Measurements from ENCODE around the gene TSACC.

The TSACC gene

DNA sequence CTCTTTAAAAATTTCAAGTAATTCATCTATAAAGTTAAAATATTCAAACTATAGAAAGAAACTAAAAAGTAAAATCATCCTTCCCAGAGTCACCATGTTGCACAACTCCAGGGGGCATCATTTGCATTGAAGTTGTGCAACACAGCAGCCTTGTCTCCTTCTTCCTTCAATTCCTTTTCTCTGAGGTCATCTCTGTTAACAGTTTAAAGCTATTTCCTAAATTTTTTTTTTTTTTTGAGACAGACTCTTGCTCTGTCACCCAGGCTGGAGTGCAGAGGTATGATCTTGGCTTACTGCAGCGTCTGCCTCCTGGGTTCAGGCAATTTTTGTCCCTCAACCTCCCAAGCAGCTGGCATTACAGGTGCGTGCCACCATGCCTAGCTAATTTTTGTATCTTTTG lies 37.8 kb downstream of the TSACC start:
- H3K27ac ChIP-seq (ENCODE audit: low read depth, low read length) = no peak overlapping the region
- H2AFZ ChIP-seq (ENCODE audit: low read length, unreplicated experiment) = no peak overlapping the region
- peaks cover 14% of the 10 kb centered on the region for H3K4me1 ChIP-seq (ENCODE audit: control insufficient read depth, insufficient read depth, low read length, unreplicated experiment)
- H3K4me3 ChIP-seq (ENCODE audit: low read depth, low read length) = no peak overlapping the region
- H3K36me3 ChIP-seq (ENCODE audit: insufficient read depth, low read length) = no peaks in the 10 kb centered on the region
- H3K27me3 ChIP-seq (ENCODE audit: insufficient read depth, low read length) = no peaks in the 10 kb centered on the region
- no peaks in the 10 kb centered on the region for H3K79me2 ChIP-seq (ENCODE audit: control insufficient read depth, insufficient read depth, low read length, unreplicated experiment)

DNA sequence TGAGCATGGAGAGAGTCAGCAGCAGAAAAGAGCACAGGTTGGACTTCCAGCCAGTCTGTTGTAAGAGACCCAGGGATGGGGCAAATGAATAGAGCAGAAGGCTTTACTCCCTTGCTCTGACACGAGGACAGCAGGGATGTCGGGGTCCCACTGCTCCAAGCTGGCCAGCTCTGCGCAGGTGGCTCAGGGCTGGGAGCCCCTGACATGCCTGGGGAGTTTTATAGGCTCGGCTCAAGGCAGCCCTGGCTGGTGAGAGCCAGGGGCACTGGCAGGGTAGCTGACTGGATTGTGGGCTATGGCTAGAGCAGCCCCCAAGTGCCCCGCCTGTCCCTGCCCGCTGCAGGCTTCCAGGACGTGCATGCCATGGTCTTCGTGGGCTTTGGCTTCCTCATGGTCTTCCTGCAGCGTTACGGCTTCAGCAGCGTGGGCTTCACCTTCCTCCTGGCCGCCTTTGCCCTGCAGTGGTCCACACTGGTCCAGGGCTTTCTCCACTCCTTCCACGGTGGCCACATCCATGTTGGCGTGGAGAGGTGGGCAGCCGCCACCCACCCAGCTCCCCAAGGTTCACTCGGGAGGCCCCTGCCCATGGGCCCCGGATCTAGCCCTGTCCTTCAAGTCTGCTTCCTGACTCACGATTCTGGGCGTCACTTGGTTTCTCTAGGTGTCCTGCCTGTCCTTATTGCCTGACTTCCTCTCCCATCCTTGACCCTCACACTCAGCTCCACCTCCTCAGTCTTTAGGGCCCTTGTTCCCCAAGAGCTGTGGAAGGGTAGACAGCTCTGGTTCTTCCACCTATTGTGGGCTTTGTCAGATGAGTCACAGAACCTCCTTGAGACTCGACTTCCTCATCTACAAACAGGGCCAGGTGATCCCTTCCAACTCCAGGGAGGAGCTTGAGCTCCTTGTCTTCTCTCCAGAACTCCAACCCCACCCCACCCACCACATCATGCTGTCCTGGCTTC lies 38.9 kb downstream of the TSACC start:
- Histone ChIP-seq H3K27ac (ENCODE audit: low read depth, low read length) (no peak overlapping the region), H3K36me3 (ENCODE audit: insufficient read depth, low read length) (no peaks in the 10 kb centered on the region), H3K27me3 (ENCODE audit: insufficient read depth, low read length) (no peaks in the 10 kb centered on the region), H2AFZ (ENCODE audit: low read length, unreplicated experiment) (no peak overlapping the region), H3K79me2 (ENCODE audit: control insufficient read depth, insufficient read depth, low read length, unreplicated experiment) (no peaks in the 10 kb centered on the region), H3K4me1 (ENCODE audit: control insufficient read depth, insufficient read depth, low read length, unreplicated experiment) (peaks cover 4% of the 10 kb centered on the region), H3K4me3 (ENCODE audit: low read depth, low read length) (no peak overlapping the region)

DNA sequence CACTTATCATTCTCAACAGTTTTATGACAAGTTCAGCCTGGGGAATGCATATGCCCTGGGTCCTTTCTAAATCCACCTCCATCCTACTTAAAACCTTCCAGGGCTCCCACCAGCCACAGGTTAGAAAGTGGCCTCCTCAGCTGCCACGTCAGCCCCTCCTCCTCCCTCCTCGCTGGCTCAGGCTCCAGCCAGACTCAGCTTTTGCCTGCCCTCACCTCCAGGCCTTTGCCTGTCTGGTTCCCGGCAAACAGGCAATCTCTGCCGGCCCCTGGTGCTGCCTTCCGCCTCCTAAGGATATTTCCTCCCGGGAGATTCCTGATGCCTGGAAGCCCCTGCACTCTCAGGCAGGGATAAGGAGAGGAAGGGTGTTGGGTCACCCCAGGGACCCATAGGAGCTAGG lies 40.2 kb downstream of the TSACC start:
- H3K27me3 ChIP-seq (ENCODE audit: insufficient read depth, low read length) = no peaks in the 10 kb centered on the region
- no peak overlapping the region for H3K4me3 ChIP-seq (ENCODE audit: low read depth, low read length)
- H3K36me3 ChIP-seq (ENCODE audit: insufficient read depth, low read length) = no peaks in the 10 kb centered on the region
- no peak overlapping the region for H3K27ac ChIP-seq (ENCODE audit: low read depth, low read length)
- no peaks in the 10 kb centered on the region for H3K4me1 ChIP-seq (ENCODE audit: control insufficient read depth, insufficient read depth, low read length, unreplicated experiment)
- no peak overlapping the region for H2AFZ ChIP-seq (ENCODE audit: low read length, unreplicated experiment)
- no peaks in the 10 kb centered on the region for H3K79me2 ChIP-seq (ENCODE audit: control insufficient read depth, insufficient read depth, low read length, unreplicated experiment)

DNA sequence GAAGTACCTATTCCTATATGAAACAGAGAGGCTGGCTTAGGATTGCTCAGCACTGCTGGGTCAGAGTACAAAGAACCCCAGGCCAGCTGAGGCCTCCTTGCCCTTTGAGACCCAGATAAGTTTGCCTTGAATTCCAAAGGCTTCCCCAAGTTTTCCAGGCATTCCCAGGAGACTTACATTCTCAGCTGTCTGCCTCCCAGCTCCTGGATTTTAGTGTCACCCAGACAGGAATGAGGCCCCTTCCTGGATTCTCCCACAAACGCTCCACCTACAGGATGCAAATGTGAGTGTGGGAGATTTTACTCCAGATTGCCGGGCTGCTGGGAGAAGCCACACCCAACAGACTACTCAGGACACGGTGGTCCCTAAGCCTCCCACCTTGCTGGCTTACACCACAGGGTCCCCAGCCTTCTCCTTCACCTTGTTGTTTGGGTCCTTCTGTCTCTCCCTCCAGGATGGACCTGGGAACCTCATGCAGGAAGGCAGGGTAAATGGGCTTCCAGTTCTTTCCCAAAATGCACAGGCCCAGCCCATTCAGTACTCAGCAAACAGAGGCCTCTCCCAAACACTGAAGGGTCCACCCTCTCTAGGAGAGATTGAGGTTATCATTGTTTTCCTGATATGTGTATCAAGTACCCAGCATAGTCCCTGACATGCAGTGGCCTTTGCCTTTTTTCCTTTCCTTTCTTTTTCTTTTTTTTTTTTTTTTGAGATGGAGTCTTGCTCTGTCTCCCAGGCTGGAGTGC lies 41.3 kb downstream of the TSACC start:
- Histone ChIP-seq H3K79me2 (ENCODE audit: control insufficient read depth, insufficient read depth, low read length, unreplicated experiment) (no peaks in the 10 kb centered on the region), H3K36me3 (ENCODE audit: insufficient read depth, low read length) (no peaks in the 10 kb centered on the region), H2AFZ (ENCODE audit: low read length, unreplicated experiment) (no peak overlapping the region), H3K4me3 (ENCODE audit: low read depth, low read length) (no peak overlapping the region), H3K4me1 (ENCODE audit: control insufficient read depth, insufficient read depth, low read length, unreplicated experiment) (no peaks in the 10 kb centered on the region), H3K27ac (ENCODE audit: low read depth, low read length) (no peak overlapping the region), H3K27me3 (ENCODE audit: insufficient read depth, low read length) (no peaks in the 10 kb centered on the region)

DNA sequence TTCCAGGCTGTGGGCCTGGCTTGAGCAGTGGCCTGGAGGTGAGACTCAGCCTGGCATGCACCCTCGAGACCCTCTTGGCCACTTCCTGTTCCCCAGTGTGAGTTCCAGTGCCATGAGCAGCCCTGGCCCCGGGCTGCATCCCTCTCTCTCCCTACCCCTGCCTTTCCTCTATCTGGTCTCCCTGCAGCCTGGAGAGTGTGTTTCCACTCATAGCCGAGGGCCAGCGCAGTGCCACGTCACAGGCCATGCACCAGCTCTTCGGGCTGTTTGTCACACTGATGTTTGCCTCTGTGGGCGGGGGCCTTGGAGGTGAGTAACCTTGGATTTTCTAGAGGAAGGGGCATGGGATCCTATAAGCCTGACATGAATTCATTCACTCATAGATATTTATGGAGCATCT lies 44.2 kb downstream of the TSACC start:
- no peak overlapping the region for H3K27ac ChIP-seq (ENCODE audit: low read depth, low read length)

DNA sequence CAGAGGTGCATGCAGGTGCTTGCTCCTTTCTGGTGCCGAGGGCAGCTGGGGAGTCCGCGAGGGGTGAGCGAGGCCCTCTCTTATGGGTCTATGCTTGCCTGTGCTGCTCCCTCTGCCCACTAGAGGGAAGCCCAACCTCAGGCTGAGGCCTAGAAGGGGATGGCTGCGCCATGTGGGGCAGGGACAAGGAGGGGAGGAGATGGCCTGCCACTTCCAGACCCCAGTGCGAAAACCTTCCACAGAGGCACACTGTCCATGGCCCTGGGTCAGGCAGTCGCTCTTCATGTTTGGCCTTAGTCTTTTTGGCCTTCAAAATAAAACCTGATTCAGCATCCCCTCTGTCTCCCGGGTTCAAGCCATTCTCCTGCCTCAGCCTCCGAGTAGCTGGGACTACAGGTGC lies 44.7 kb downstream of the TSACC start:
- Histone ChIP-seq H3K36me3 (ENCODE audit: insufficient read depth, low read length) (no peaks in the 10 kb centered on the region), H3K27ac (ENCODE audit: low read depth, low read length) (no peak overlapping the region), H3K79me2 (ENCODE audit: control insufficient read depth, insufficient read depth, low read length, unreplicated experiment) (no peaks in the 10 kb centered on the region), H3K4me1 (ENCODE audit: control insufficient read depth, insufficient read depth, low read length, unreplicated experiment) (no peaks in the 10 kb centered on the region), H3K4me3 (ENCODE audit: low read depth, low read length) (no peak overlapping the region), H2AFZ (ENCODE audit: low read length, unreplicated experiment) (no peak overlapping the region), H3K27me3 (ENCODE audit: insufficient read depth, low read length) (peaks cover 14% of the 10 kb centered on the region)

More for the DNA sequence above, 44.2 kb downstream of the TSACC start:
- no peak overlapping the region for H2AFZ ChIP-seq (ENCODE audit: low read length, unreplicated experiment)
- no peaks in the 10 kb centered on the region for H3K79me2 ChIP-seq (ENCODE audit: control insufficient read depth, insufficient read depth, low read length, unreplicated experiment)
- no peaks in the 10 kb centered on the region for H3K36me3 ChIP-seq (ENCODE audit: insufficient read depth, low read length)
- no peak overlapping the region for H3K4me3 ChIP-seq (ENCODE audit: low read depth, low read length)
- no peaks in the 10 kb centered on the region for H3K4me1 ChIP-seq (ENCODE audit: control insufficient read depth, insufficient read depth, low read length, unreplicated experiment)
- H3K27me3 ChIP-seq (ENCODE audit: insufficient read depth, low read length) = peaks cover 9% of the 10 kb centered on the region

DNA sequence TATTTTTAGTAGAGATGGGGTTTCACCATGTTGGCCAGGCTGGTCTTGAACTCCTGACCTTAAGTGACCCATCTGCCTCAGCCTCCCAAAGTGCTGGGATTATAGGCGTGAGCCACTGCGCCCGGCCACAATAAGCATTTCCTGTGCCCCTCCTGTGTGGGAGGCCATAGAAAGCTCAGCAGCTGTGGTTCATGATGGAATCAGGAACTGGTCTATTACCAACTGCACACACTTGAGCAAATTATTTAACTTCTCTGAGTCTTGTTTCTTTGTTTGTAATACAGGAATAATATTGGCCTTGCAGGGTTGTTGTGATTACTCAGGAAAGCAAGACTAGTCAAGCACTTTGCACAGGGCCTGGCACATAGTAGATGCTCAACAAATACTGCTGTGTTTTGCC lies 45.7 kb downstream of the TSACC start:
- H3K4me3 ChIP-seq (ENCODE audit: low read depth, low read length) = no peak overlapping the region
- H3K27ac ChIP-seq (ENCODE audit: low read depth, low read length) = no peak overlapping the region
- no peaks in the 10 kb centered on the region for H3K36me3 ChIP-seq (ENCODE audit: insufficient read depth, low read length)
- H3K4me1 ChIP-seq (ENCODE audit: control insufficient read depth, insufficient read depth, low read length, unreplicated experiment) = no peaks in the 10 kb centered on the region
- H2AFZ ChIP-seq (ENCODE audit: low read length, unreplicated experiment) = no peak overlapping the region
- no peaks in the 10 kb centered on the region for H3K79me2 ChIP-seq (ENCODE audit: control insufficient read depth, insufficient read depth, low read length, unreplicated experiment)
- H3K27me3 ChIP-seq (ENCODE audit: insufficient read depth, low read length) = peaks cover 24% of the 10 kb centered on the region

DNA sequence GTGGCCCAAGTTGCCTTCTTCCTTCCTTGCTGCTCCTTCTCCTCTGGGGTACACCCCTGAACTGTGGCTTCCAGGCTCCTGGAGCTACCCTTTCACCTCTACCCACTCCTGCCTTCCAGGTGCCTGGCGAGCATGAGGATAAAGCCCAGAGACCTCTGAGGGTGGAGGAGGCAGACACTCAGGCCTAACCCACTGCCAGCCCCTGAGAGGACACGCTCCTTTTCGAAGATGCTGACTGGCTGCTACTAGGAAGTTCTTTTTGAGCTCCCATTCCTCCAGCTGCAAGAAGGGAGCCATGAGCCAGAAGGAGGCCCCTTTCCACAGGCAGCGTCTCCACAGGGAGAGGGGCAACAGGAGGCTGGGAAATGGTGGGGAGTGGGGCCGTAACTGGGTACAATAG lies 46.3 kb downstream of the TSACC start:
- Histone ChIP-seq H3K79me2 (ENCODE audit: control insufficient read depth, insufficient read depth, low read length, unreplicated experiment) (no peaks in the 10 kb centered on the region), H3K4me3 (ENCODE audit: low read depth, low read length) (no peak overlapping the region), H3K36me3 (ENCODE audit: insufficient read depth, low read length) (no peaks in the 10 kb centered on the region), H3K27ac (ENCODE audit: low read depth, low read length) (no peak overlapping the region), H2AFZ (ENCODE audit: low read length, unreplicated experiment) (no peak overlapping the region), H3K4me1 (ENCODE audit: control insufficient read depth, insufficient read depth, low read length, unreplicated experiment) (no peaks in the 10 kb centered on the region), H3K27me3 (ENCODE audit: insufficient read depth, low read length) (peaks cover 30% of the 10 kb centered on the region)

DNA sequence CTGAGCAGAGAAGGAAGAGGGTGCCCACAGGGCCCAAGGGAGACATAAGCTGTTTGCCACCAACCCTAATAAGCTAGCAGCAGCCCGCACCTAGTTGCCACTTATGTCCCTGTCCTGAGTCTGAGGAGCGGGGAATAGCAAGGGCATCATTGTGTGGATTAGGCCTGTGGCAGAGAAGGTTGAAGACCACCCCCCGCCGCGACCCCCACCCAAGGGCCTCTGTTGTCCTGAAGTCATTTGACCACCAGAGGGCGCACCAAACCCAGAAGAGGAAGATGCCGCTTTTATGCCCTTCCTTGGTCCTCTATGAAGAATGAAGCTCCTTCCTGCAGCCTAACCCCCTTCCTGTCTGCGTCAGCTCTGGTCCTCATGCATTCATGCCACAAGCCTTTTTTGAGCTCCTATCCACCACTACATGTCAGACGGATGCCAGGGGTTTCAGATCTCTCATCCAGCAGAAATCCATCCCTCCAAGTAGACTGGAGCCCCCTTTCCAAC lies 47.3 kb downstream of the TSACC start:
- no peak overlapping the region for H3K27ac ChIP-seq (ENCODE audit: low read depth, low read length)
- H3K36me3 ChIP-seq (ENCODE audit: insufficient read depth, low read length) = no peaks in the 10 kb centered on the region
- H3K4me3 ChIP-seq (ENCODE audit: low read depth, low read length) = no peak overlapping the region
- peaks cover 39% of the 10 kb centered on the region for H3K27me3 ChIP-seq (ENCODE audit: insufficient read depth, low read length)
- no peak overlapping the region for H2AFZ ChIP-seq (ENCODE audit: low read length, unreplicated experiment)
- no peaks in the 10 kb centered on the region for H3K79me2 ChIP-seq (ENCODE audit: control insufficient read depth, insufficient read depth, low read length, unreplicated experiment)
- no peaks in the 10 kb centered on the region for H3K4me1 ChIP-seq (ENCODE audit: control insufficient read depth, insufficient read depth, low read length, unreplicated experiment)

DNA sequence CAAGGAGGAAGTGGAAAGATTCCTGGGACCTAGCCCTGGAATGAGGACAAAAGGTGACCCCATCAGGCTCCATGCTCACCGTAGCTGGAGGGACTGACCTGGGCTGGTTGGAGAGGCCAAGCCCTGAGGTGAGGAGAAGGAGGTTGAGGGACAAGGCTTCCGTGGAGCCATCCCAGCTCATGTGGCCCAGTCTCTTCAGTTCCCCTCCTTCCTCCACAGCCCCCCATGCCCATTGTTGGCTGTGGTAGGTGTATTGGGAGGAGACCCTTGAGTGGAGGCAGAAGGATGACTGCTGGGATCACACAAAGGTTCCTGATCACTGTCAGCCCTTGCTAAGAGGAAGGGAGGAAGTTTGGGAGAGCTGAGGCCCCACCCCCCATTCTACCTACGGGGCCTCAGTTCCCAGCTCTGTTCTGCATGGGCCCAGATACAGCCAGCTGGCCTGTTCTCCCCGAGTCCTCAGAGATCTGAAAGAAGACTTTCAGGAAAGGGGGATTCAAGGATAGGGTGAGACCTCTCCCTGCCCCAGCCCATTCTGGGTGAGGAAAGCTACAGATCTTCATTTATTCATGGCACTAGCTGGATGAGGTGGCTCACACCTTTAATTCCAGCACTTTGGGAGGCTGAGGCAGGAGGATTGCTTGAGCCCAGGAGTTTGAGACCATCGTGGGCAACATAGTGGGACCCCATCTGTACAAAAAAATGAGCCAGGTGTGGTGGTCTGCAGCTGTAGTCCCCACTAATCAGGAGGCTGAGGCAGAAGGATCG lies 48.0 kb downstream of the TSACC start:
- Histone ChIP-seq H3K79me2 (ENCODE audit: control insufficient read depth, insufficient read depth, low read length, unreplicated experiment) (no peaks in the 10 kb centered on the region), H3K4me3 (ENCODE audit: low read depth, low read length) (no peak overlapping the region), H3K27me3 (ENCODE audit: insufficient read depth, low read length) (peaks cover 41% of the 10 kb centered on the region), H3K27ac (ENCODE audit: low read depth, low read length) (no peak overlapping the region), H2AFZ (ENCODE audit: low read length, unreplicated experiment) (no peak overlapping the region), H3K4me1 (ENCODE audit: control insufficient read depth, insufficient read depth, low read length, unreplicated experiment) (no peaks in the 10 kb centered on the region), H3K36me3 (ENCODE audit: insufficient read depth, low read length) (no peaks in the 10 kb centered on the region)

All from ACC112 (cell line).